Neuronal stem cell (in vitro differentiated cells): ENCODE data around the gene BICDL1.

Source experiments
- DNase-seq: peaks from one replicate; pipeline ENCODE4 v3.0.0-alpha.2; 2013; ENCODE audit warnings: low spot score
- H2AFZ ChIP-seq: one replicate; pipeline ENCODE4 v1.6.1; 2013; ENCODE audit warnings: mild to moderate bottlenecking, low read length, inconsistent platforms
- H2AK5ac ChIP-seq: 2 replicates; pipeline ENCODE4 v1.6.1; 2013; ENCODE audit warnings: low read depth, mild to moderate bottlenecking, inconsistent platforms, low read length, moderate library complexity, mixed read lengths
- H2BK120ac ChIP-seq: 2 replicates; pipeline ENCODE4 v1.6.1; 2013; ENCODE audit warnings: low read depth, mild to moderate bottlenecking, inconsistent platforms, low read length, moderate library complexity, mixed read lengths
- H2BK12ac ChIP-seq: one replicate; pipeline ENCODE4 v1.6.1; 2013; ENCODE audit warnings: low read length, inconsistent platforms
- H2BK15ac ChIP-seq: 2 replicates; pipeline ENCODE4 v1.6.1; 2013; ENCODE audit warnings: mild to moderate bottlenecking, low read length, inconsistent platforms, mixed read lengths
- H2BK5ac ChIP-seq: one replicate; pipeline ENCODE4 v1.6.1; 2013; ENCODE audit warnings: inconsistent platforms, mild to moderate bottlenecking, low read length, moderate library complexity
- H3K14ac ChIP-seq: one replicate; pipeline ENCODE4 v1.6.1; 2013; ENCODE audit warnings: low read length, inconsistent platforms
- H3K18ac ChIP-seq: 2 replicates; pipeline ENCODE4 v1.6.1; 2013; ENCODE audit warnings: low read length, inconsistent platforms
- H3K23ac ChIP-seq: 2 replicates; pipeline ENCODE4 v1.6.1; 2013; ENCODE audit warnings: low read depth, mild to moderate bottlenecking, mixed read lengths, low read length, inconsistent platforms; ENCODE audit not compliant: poor library complexity
- H3K27ac ChIP-seq: replicated peaks from 3 replicates; pipeline ENCODE4 v1.5.1; 2013; ENCODE audit warnings: low read length, inconsistent platforms
- H3K27me3 ChIP-seq, 3 experiments: 2 replicates each; pipeline ENCODE4 v1.6.1; 2013; ENCODE audit warnings: low read length in 3 of 3, mild to moderate bottlenecking in 2 of 3, inconsistent platforms in 1 of 3, low read depth in 1 of 3, mixed read lengths in 1 of 3, moderate library complexity in 1 of 3; ENCODE audit not compliant: control insufficient read depth in 3 of 3, insufficient read depth in 3 of 3
- H3K36me3 ChIP-seq, 2 donors: replicated peaks in 1 of 2; 2 replicates each; pipeline ENCODE4 v1.6.1; 2013; ENCODE audit warnings: low read length in 2 of 2; ENCODE audit not compliant: control insufficient read depth in 2 of 2, insufficient read depth in 2 of 2
- H3K4ac ChIP-seq: 2 replicates; pipeline ENCODE4 v1.6.1; 2013; ENCODE audit warnings: inconsistent platforms, mild to moderate bottlenecking, low read length, moderate library complexity
- H3K4me1 ChIP-seq, 2 donors: 1 replicate in 1 of 2; 2 replicates in 1 of 2; pipeline ENCODE4 v1.6.1; 2013; ENCODE audit warnings: low read length in 2 of 2, low read depth in 1 of 2; ENCODE audit not compliant: control insufficient read depth in 2 of 2, insufficient read depth in 1 of 2
- H3K4me2 ChIP-seq: one replicate; pipeline ENCODE4 v1.6.1; 2013; ENCODE audit warnings: mild to moderate bottlenecking, low read length, inconsistent platforms; ENCODE audit not compliant: insufficient read depth, poor library complexity, severe bottlenecking
- H3K4me3 ChIP-seq, 2 donors: 2 replicates each; pipeline ENCODE4 v1.5.1; 2013; ENCODE audit warnings: low read length in 2 of 2, mild to moderate bottlenecking in 2 of 2, inconsistent platforms in 1 of 2, moderate library complexity in 1 of 2
- H3K79me1 ChIP-seq: one replicate; pipeline ENCODE4 v1.6.1; 2013; ENCODE audit warnings: low read depth, mild to moderate bottlenecking, inconsistent platforms, low read length, moderate library complexity
- H3K9ac ChIP-seq: one replicate; pipeline ENCODE4 v1.6.1; 2013; ENCODE audit warnings: mild to moderate bottlenecking, low read depth, low read length, inconsistent platforms; ENCODE audit not compliant: poor library complexity
- H3K9me3 ChIP-seq, 2 donors: replicated peaks in 1 of 2; 2 replicates each; pipeline versions ENCODE3 to v1.6.1; 2013; ENCODE audit warnings: low read length in 2 of 2, mild to moderate bottlenecking in 2 of 2, inconsistent platforms in 1 of 2, low read depth in 1 of 2, mixed read lengths in 1 of 2, moderate library complexity in 1 of 2; ENCODE audit not compliant: control insufficient read depth in 2 of 2, insufficient read depth in 1 of 2
- H4K8ac ChIP-seq: one replicate; pipeline ENCODE4 v1.6.1; 2013; ENCODE audit warnings: low read depth, mild to moderate bottlenecking, inconsistent platforms, low read length, moderate library complexity
- H4K91ac ChIP-seq: one replicate; pipeline ENCODE4 v1.6.1; 2013; ENCODE audit warnings: low read length, low read depth, mild to moderate bottlenecking, inconsistent platforms; ENCODE audit not compliant: poor library complexity
- WGBS, 2 donors: extraction: QIAGEN DNeasy Blood & Tissue Kit; methylation state at CpG; one replicate each; pipeline ENCODE4 v1.1.7; 2013; ENCODE audit warnings: missing lambda C conversion rate in 2 of 2, mixed read lengths in 1 of 2; ENCODE audit not compliant: insufficient read length in 2 of 2, insufficient replicate concordance in 1 of 2; ENCODE audit errors: extremely low coverage in 2 of 2; 5-methylcytosine and 5-hydroxymethylcytosine counted together

Gene BICDL1

GRCh38 chr12:120086801-120087621 lies 98.0 kb downstream of the BICDL1 start:
- H3K4me2 ChIP-seq, result peak overlapping the region; percentile 94
- H4K91ac ChIP-seq, result no peak overlapping the region
- no CpG with 5 or more reads among the region's 55 CpGs for WGBS, 2 donors
- H3K27me3 ChIP-seq, result no peaks in the 10 kb centered on the region
- H3K27ac ChIP-seq, result peak overlapping the region; percentile 67
- no peak overlapping the region for H2BK5ac ChIP-seq
- no peak overlapping the region for H4K8ac ChIP-seq
- no peak overlapping the region for H2AK5ac ChIP-seq
- peak overlapping the region; percentile 38 for H3K14ac ChIP-seq
- peak overlapping the region; percentile 65 to 73 for H3K4me3 ChIP-seq
- H2BK15ac ChIP-seq, result peak overlapping the region; percentile 67
- peaks cover 10 to 23% of the 10 kb centered on the region in 2 donors for H3K4me1 ChIP-seq
- H3K79me1 ChIP-seq, result peaks cover 4% of the 10 kb centered on the region
- H3K9me3 ChIP-seq, result no peaks in the 10 kb centered on the region
- H3K4ac ChIP-seq, result no peak overlapping the region
- peak overlapping the region; percentile 81 for H3K9ac ChIP-seq
- H3K36me3 ChIP-seq, result no peaks in the 10 kb centered on the region
- peak overlapping the region; percentile 94 for H2AFZ ChIP-seq
- H2BK12ac ChIP-seq, result no peak overlapping the region
- peak overlapping the region; percentile 91 for H3K18ac ChIP-seq
- peak; percentile 99 for DNase-seq
- H3K23ac ChIP-seq, result peak overlapping the region; percentile 73
- H2BK120ac ChIP-seq, result no peak overlapping the region

- no CpG with 5 or more reads among the region's 8 CpGs for WGBS, 2 donors
- H3K23ac ChIP-seq, result no peak overlapping the region
Observed at GRCh38 chr12:120089105-120089504, 100.1 kb downstream of the BICDL1 start.

GRCh38 chr12:120089796-120090195 lies 100.8 kb downstream of the BICDL1 start:
- Histone ChIP-seq H2AFZ (no peak overlapping the region), H4K91ac (no peak overlapping the region), H2AK5ac (peak overlapping the region; percentile 8), H3K18ac (no peak overlapping the region), H3K27me3 (no peaks in the 10 kb centered on the region), H3K36me3 (peaks cover 0 to 2% of the 10 kb centered on the region in 2 donors), H3K4ac (no peak overlapping the region), H2BK120ac (no peak overlapping the region), H3K14ac (no peak overlapping the region), H2BK12ac (no peak overlapping the region), H3K4me2 (no peak overlapping the region), H3K9me3 (no peaks in the 10 kb centered on the region), H3K9ac (no peak overlapping the region), H3K4me1 (peaks cover 30 to 44% of the 10 kb centered on the region in 2 donors), H4K8ac (no peak overlapping the region), H3K27ac (no peak overlapping the region), H2BK15ac (no peak overlapping the region), H2BK5ac (no peak overlapping the region), H3K4me3 (no peak overlapping the region), H3K79me1 (peaks cover 4% of the 10 kb centered on the region), H3K23ac (no peak overlapping the region)
- no peak for DNase-seq
- WGBS, 2 donors, result no CpG with 5 or more reads among the region's 2 CpGs

More at GRCh38 chr12:120089105-120089504, 100.1 kb downstream of the BICDL1 start:
- Histone ChIP-seq H2BK12ac (no peak overlapping the region), H3K4me2 (no peak overlapping the region), H3K9me3 (no peaks in the 10 kb centered on the region), H2AK5ac (no peak overlapping the region), H3K18ac (no peak overlapping the region), H2BK120ac (no peak overlapping the region), H3K9ac (no peak overlapping the region), H4K91ac (no peak overlapping the region), H3K14ac (no peak overlapping the region), H2BK5ac (no peak overlapping the region), H2BK15ac (no peak overlapping the region), H2AFZ (no peak overlapping the region), H3K4me3 (no peak overlapping the region), H3K79me1 (peaks cover 4% of the 10 kb centered on the region), H3K4me1 (peaks cover 26 to 37% of the 10 kb centered on the region in 2 donors), H3K4ac (no peak overlapping the region), H3K27ac (no peak overlapping the region), H4K8ac (no peak overlapping the region), H3K36me3 (no peaks in the 10 kb centered on the region), H3K27me3 (no peaks in the 10 kb centered on the region)
- no peak for DNase-seq

GRCh38 chr12:120090206-120090605 lies 101.2 kb downstream of the BICDL1 start:
- Histone ChIP-seq H4K8ac (no peak overlapping the region), H3K36me3 (peaks cover 0 to 4% of the 10 kb centered on the region in 2 donors), H2BK5ac (peak overlapping the region; percentile 46), H2BK120ac (no peak overlapping the region), H2BK15ac (peak overlapping the region; percentile 98), H3K23ac (no peak overlapping the region), H2AFZ (no peak overlapping the region), H2BK12ac (no peak overlapping the region), H3K14ac (no peak overlapping the region), H3K18ac (peak overlapping the region; percentile 28), H3K27ac (no peak overlapping the region), H3K4ac (no peak overlapping the region), H3K4me1 (peaks cover 30 to 47% of the 10 kb centered on the region in 2 donors), H3K27me3 (no peaks in the 10 kb centered on the region), H3K9ac (no peak overlapping the region), H3K79me1 (peaks cover 4% of the 10 kb centered on the region), H2AK5ac (peak overlapping the region; percentile 63), H4K91ac (no peak overlapping the region), H3K4me3 (no peak overlapping the region), H3K9me3 (no peaks in the 10 kb centered on the region), H3K4me2 (no peak overlapping the region)
- WGBS, 2 donors, result no CpG with 5 or more reads among the region's 3 CpGs
- DNase-seq, result no peak
